A549 (cell line): Measurements from ENCODE around the gene CUZD1. TPM values are rescaled to one million over a fixed set of nuclear protein-coding genes. Genes with fewer than 3 reads are reported as not detected.

ENCODE experiments used
- ATAC-seq, 2 experiments: fragments of 200-7000 bp in 1 of 2; fragments of >200 bp in 1 of 2; cut with Nextera tagmentation in 1 of 2; cut with Tn5 transposase in 1 of 2; 3 replicates each; pipeline versions ENCODE4 v1.8.0 to v1.9.1; 2018 to 2020; ENCODE audit warnings: mild to moderate bottlenecking in 1 of 2, moderate library complexity in 1 of 2
- CTCF ChIA-PET: fragments of 300-600 bp; sonication (Branson Sonifier 250); formaldehyde crosslinking; extraction: SDS; loops from one replicate; lab custom pipeline; 2021; ENCODE audit warnings: antibody characterized with exemption, inconsistent platforms; lab: Yijun Ruan, JAX
- POLR2A ChIA-PET: fragments of 350-600 bp; formaldehyde crosslinking; extraction: SDS; loops from one replicate; lab custom pipeline; 2021; ENCODE audit warnings: antibody characterized with exemption, inconsistent platforms; lab: Yijun Ruan, JAX
- DNase-seq, 2 experiments: peaks; one replicate each; pipeline versions ENCODE4 v3.0.0 to v3.0.0-alpha.2; 2011 to 2016; ENCODE audit warnings: low read depth in 1 of 2, low spot score in 1 of 2
- FAIRE-seq: peaks from 2 replicates; lab custom pipeline; 2011; peaks lifted over from hg19 to GRCh38; lab: Jason Lieb, UNC
- H3K27ac ChIP-seq, 2 experiments: fragments of >200 bp; sonication (Bioruptor Twin); formaldehyde crosslinking; 3 replicates each; pipeline ENCODE4 v1.5.1; 2016 to 2017
- H3K4me1 ChIP-seq: fragments of >200 bp; sonication (Bioruptor Twin); formaldehyde crosslinking; 3 replicates; pipeline ENCODE4 v1.6.1; 2016
- H3K4me2 ChIP-seq: fragments of >200 bp; sonication (Bioruptor Twin); formaldehyde crosslinking; 3 replicates; pipeline ENCODE4 v1.6.1; 2016
- H3K4me3 ChIP-seq: fragments of >200 bp; sonication (Bioruptor Twin); formaldehyde crosslinking; 3 replicates; pipeline ENCODE4 v1.5.1; 2016
- H3K9me3 ChIP-seq: fragments of >200 bp; sonication (Bioruptor Twin); formaldehyde crosslinking; 3 replicates; pipeline ENCODE4 v1.6.1; 2016
- BHLHE40 ChIP-seq: IDR thresholded peaks from 2 replicates; pipeline ENCODE4 v1.6.1; 2012; ENCODE audit warnings: low read depth, low read length, inconsistent platforms
- CBX8 ChIP-seq: fragments of 200-600 bp; sonication (generic); IDR thresholded peaks from 2 replicates; pipeline ENCODE4 v1.6.1; 2016
- CHD2 ChIP-seq: fragments of 150-350 bp; IDR thresholded peaks from 2 replicates; pipeline ENCODE4 v1.6.1; 2014; ENCODE audit warnings: low read length; ENCODE audit not compliant: partially characterized antibody
- ELK1 ChIP-seq: fragments of 150-350 bp; IDR thresholded peaks from 2 replicates; pipeline ENCODE4 v1.6.1; 2014; ENCODE audit warnings: low read depth, mild to moderate bottlenecking, low read length
- ESRRA ChIP-seq: fragments of 150-350 bp; IDR thresholded peaks from 2 replicates; pipeline ENCODE4 v1.6.1; 2014; ENCODE audit warnings: mild to moderate bottlenecking, low read length, borderline replicate concordance
- FOSB ChIP-seq: fragments of 250-450 bp; sonication (Bioruptor Pico); IDR thresholded peaks from 2 replicates; pipeline ENCODE4 v1.5.0; 2020; ENCODE audit warnings: mild to moderate bottlenecking, moderate library complexity
- FOSL2 ChIP-seq, 2 experiments: fragments of 450-650 bp in 1 of 2; fragments of >200 bp in 1 of 2; sonication (Bioruptor Twin) in 1 of 2; formaldehyde crosslinking; IDR thresholded peaks; 2 replicates each; pipeline versions ENCODE4 v1.5.0 to v1.6.1; 2016 to 2020; ENCODE audit warnings: mild to moderate bottlenecking in 1 of 2, moderate library complexity in 1 of 2
- GATA3 ChIP-seq: IDR thresholded peaks from 2 replicates; pipeline ENCODE4 v1.6.1; 2012; ENCODE audit warnings: borderline replicate concordance
- HEYL ChIP-seq: fragments of 250-450 bp; sonication (Bioruptor Pico); IDR thresholded peaks from 2 replicates; pipeline ENCODE4 v1.8.0; 2021; ENCODE audit warnings: mild to moderate bottlenecking, moderate library complexity
- HMGXB4 ChIP-seq: fragments of 250-450 bp; sonication (Bioruptor Pico); IDR thresholded peaks from 2 replicates; pipeline ENCODE4 v1.5.0; 2021; ENCODE audit warnings: mild to moderate bottlenecking, moderate library complexity, borderline replicate concordance
- JUNB ChIP-seq: fragments of >200 bp; sonication (Bioruptor Twin); formaldehyde crosslinking; IDR thresholded peaks from 2 replicates; pipeline ENCODE4 v1.6.1; 2016
- MAFK ChIP-seq: fragments of 450-650 bp; IDR thresholded peaks from 2 replicates; pipeline ENCODE4 v1.6.1; 2014; ENCODE audit not compliant: partially characterized antibody
- MAX ChIP-seq: IDR thresholded peaks from 2 replicates; pipeline ENCODE4 v1.6.1; 2012
- MAZ ChIP-seq: fragments of 150-350 bp; IDR thresholded peaks from 2 replicates; pipeline ENCODE4 v1.6.1; 2014; ENCODE audit warnings: antibody characterized with exemption, low read depth, low read length, borderline replicate concordance
- POLR2AphosphoS2 ChIP-seq: conservative IDR thresholded peaks from 2 replicates; pipeline ENCODE4 v1.6.1; 2012; ENCODE audit warnings: low read length, improper control_type of control experiment, inconsistent platforms
- RAD21 ChIP-seq, 2 experiments: fragments of >200 bp in 1 of 2; sonication (Bioruptor Twin) in 1 of 2; formaldehyde crosslinking in 1 of 2; IDR thresholded peaks in 1 of 2; conservative IDR thresholded peaks in 1 of 2; 2 replicates in 1 of 2; 3 replicates in 1 of 2; pipeline ENCODE4 v1.6.1; 2012 to 2018; ENCODE audit warnings: inconsistent platforms in 1 of 2
- RFX5 ChIP-seq: fragments of 450-650 bp; IDR thresholded peaks from 2 replicates; pipeline ENCODE4 v1.7.1; 2014; ENCODE audit warnings: antibody characterized with exemption, mild to moderate bottlenecking, moderate library complexity
- RNF2 ChIP-seq: fragments of 200-600 bp; sonication (generic); IDR thresholded peaks from 2 replicates; pipeline ENCODE4 v1.6.1; 2016; ENCODE audit warnings: low read depth, mild to moderate bottlenecking, antibody characterized with exemption, moderate library complexity, borderline replicate concordance
- SMC3 ChIP-seq: fragments of >200 bp; sonication (Bioruptor Twin); formaldehyde crosslinking; IDR thresholded peaks from 3 replicates; pipeline ENCODE4 v1.6.1; 2018; ENCODE audit warnings: inconsistent platforms
- SREBF2 ChIP-seq: fragments of 450-650 bp; IDR thresholded peaks from 2 replicates; pipeline ENCODE4 v1.6.1; 2014; ENCODE audit warnings: mild to moderate bottlenecking, moderate library complexity
- TFCP2L1 ChIP-seq: fragments of 250-450 bp; sonication (Bioruptor Pico); IDR thresholded peaks from 2 replicates; pipeline ENCODE4 v1.5.0; 2021; ENCODE audit warnings: mild to moderate bottlenecking
- TP53 ChIP-seq: fragments of 250-450 bp; sonication (Bioruptor Pico); IDR thresholded peaks from 2 replicates; pipeline ENCODE4 v1.5.0; 2021; ENCODE audit warnings: mild to moderate bottlenecking, moderate library complexity
- USF2 ChIP-seq: fragments of 450-650 bp; IDR thresholded peaks from 2 replicates; pipeline ENCODE4 v1.6.1; 2014; ENCODE audit warnings: antibody characterized with exemption
- ZSCAN20 ChIP-seq: fragments of 250-450 bp; sonication (Bioruptor Pico); IDR thresholded peaks from 2 replicates; pipeline ENCODE4 v1.8.0; 2022; ENCODE audit warnings: mild to moderate bottlenecking, moderate library complexity
- WGBS: methylation state at CpG from one replicate; pipeline ENCODE4 v1.1.6; 2017; ENCODE audit errors: missing lambda C conversion rate; 5-methylcytosine and 5-hydroxymethylcytosine counted together
- polyA plus RNA-seq, 4 experiments: library from polyadenylated mRNA; depleted of rRNA in 3 of 4; stranded (reverse); fragments of >200 nt; fragmentation: RNase III in 1 of 4; extraction: RNeasy Plus Mini Kit Qiagen cat#74134 plus additional on column Dnase treatment in 1 of 4; gene quantifications; 2 replicates in 3 of 4; 3 replicates in 1 of 4; pipeline ENCODE4 v1.2.3, GENCODE V29; 2011 to 2017

The CUZD1 gene
- polyA plus RNA-seq, 2 of the 4 experiments (the other 2 are of a cell fraction) = 1.4 to 2.8 TPM

GRCh38 chr10:122863216-122864193 is 17.8 kb upstream of the CUZD1 start (continued):
- TF ChIP-seq HMGXB4 (CRISPR knock-in tag) (no peak), MAZ (no peak), CBX8 (no peak), RNF2 (no peak), CHD2 (no peak)

GRCh38 chr10:122861711-122862161 is 16.1 kb upstream of the CUZD1 start:
- H3K4me3 ChIP-seq = no peak overlapping the region
- TF ChIP-seq MAZ = no peak
- no peak for TF ChIP-seq USF2
- no peak for TF ChIP-seq MAX
- TF ChIP-seq RNF2 = no peak
- no peak for TF ChIP-seq FOSB (CRISPR knock-in tag)
- TF ChIP-seq ELK1 = no peak
- no peak for TF ChIP-seq RAD21 (conservative IDR thresholded peaks at IDR 0.05 in 1 of 2, IDR thresholded peaks at IDR 0.05 in 1 of 2)
- TF ChIP-seq ZSCAN20 = no peak
- TF ChIP-seq TP53 = no peak
- TF ChIP-seq HEYL (CRISPR knock-in tag) = no peak
- no peak for TF ChIP-seq SMC3
- 0 out of 2 replicates have a peak, but pooled peaks have one; percentile 27 for TF ChIP-seq ESRRA
- no peak for TF ChIP-seq BHLHE40
- TF ChIP-seq SREBF2 = no peak
- no peak for TF ChIP-seq TFCP2L1 (CRISPR knock-in tag)
- TF ChIP-seq GATA3 = peak; percentile 52; the same call in 1 of the 2 replicates
- no peak for TF ChIP-seq POLR2AphosphoS2
- TF ChIP-seq MAFK = no peak
- no peak for TF ChIP-seq RFX5
- TF ChIP-seq FOSL2 (IDR thresholded peaks at IDR 0.05) = no peak
- TF ChIP-seq FOSL2 (CRISPR knock-in tag; IDR thresholded peaks at IDR 0.05) = peak; percentile 55
- peak; percentile 37; the same call in 1 of the 2 replicates for TF ChIP-seq JUNB
- TF ChIP-seq, all 56 proteins: peak for 4
- ATAC-seq = peak; percentile 55 to 84; a peak in 4 of 6 replicates
- H3K4me2 ChIP-seq = peak overlapping the region; percentile 36
- CTCF ChIA-PET = no interaction called here
- peak; percentile 37 to 46 for DNase-seq
- POLR2A ChIA-PET = no interaction called here
- H3K9me3 ChIP-seq = no peaks in the 10 kb centered on the region
- H3K27ac ChIP-seq = peak overlapping the region; percentile 37 to 75
- no peak for FAIRE-seq
- H3K4me1 ChIP-seq = peaks cover 76% of the 10 kb centered on the region
- 0% methylated on average over 1 of the region's 1 CpG for WGBS
